ENCODE results near the gene CNIH2.

The CNIH2 gene

DNA sequence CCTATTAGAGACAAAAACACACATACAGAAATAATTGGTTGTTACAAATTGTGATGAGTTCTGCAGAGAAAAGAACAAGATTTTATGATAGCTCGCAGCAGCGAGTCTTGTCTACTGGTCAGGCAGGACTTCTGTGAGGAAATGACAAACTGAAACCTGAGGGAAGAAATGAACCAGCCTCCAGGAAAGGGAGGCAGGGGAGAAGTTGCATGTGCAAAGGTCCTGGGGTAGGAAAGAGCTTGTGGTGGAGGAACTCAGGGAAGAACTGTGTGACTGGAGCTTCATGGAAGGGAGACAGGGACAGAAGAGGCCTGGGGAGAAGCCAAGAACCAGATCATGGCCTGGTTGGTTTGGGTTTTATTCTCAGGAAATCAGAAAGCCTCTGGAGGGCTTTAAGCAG is 18.8 kb upstream of the CNIH2 start:
- no peak for DNase-seq (ENCODE audit: low read depth in 2 of 2)

DNA sequence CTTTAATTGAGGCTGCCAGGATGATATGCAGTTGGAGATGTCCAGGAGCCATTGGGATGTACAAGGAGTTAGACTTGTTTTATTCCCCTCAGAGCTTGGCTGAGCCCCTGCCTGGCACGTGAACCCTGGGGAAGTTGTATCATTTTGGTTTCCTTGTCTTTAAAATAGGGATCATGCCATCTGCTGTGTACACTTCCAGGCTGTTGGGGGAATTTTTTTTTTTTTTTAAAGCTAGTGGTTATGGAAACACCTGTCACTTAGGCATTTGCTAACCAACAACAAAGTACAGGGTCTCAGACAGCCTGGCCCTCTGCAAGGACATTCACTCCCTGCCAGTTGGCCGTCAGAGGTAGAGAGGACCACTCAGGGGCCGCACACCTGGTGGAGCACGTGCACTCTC is 18.0 kb upstream of the CNIH2 start:
- DNase-seq (ENCODE audit: low read depth in 2 of 2) = no peak

DNA sequence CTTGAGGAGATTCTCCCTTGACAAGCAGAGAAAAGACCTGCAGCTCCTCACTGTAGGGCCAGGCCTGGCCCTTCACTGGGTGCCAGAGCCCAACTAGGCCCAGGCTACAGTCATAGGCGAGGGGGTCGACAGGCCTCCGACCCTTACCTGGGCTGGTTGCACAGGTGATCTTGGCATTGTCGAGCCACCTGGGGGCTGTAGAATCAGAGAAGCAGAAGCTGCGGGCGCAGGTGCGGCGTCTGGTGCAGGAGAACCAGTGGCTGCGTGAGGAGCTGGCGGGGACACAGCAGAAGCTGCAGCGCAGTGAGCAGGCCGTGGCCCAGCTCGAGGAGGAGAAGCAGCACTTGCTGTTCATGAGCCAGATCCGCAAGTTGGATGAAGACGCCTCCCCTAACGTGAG is 16.4 kb upstream of the CNIH2 start:
- no peak for DNase-seq (ENCODE audit: low read depth in 2 of 2)

DNA sequence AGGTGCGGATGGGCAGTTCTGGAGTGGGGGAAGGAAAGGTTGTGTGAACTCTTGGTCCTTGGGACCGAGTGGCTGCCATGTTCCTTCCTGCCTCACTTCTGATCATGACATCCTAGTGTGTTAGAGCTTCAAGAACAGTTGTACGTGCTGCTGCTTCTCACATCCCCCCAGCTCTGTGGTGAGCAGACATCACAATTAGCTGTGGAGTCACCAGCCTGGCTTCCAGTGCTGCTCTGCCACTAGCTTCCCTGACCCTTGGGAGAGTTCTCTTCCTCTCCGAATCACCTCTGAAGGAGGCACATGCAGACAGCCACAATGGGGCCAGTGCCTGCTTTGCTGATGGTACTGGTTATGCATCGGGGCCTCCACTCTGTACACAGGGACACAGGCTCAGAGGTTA is 15.8 kb upstream of the CNIH2 start:
- DNase-seq (ENCODE audit: low read depth in 2 of 2) = no peak

DNA sequence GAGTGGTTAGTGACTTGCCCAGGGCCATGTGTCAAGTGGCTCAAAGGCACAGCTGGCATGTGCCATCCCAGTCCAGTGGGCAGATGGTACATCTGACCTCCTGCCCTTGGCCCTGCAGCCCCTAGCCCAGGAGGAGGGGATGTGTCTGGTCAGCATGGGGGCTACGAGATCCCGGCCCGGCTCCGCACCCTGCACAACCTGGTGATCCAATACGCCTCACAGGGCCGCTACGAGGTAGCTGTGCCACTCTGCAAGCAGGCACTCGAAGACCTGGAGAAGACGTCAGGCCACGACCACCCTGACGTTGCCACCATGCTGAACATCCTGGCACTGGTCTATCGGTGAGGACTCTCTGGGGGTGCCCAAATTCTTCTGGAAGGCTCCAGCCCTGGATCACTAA is 15.3 kb upstream of the CNIH2 start:
- no peak for DNase-seq (ENCODE audit: low read depth in 2 of 2)

DNA sequence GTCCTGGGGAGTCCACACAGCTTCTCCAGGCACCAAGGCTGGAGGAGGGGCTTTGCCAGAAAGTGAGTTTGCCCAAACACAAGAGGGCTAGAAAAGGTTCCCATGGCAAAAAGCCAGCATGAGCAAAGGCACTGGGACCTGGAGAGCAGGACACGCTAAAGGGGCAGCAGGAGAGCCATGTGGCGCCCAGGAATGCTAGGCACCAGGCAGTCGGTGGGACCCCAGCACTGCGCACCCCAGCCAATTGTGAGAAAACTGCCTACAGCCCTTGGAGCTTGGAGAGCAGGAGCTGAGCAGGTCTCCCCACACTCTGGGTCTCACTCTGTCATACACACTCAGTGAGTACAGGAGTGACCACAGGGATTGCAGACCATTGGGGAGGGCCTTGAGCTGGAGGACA is 14.7 kb upstream of the CNIH2 start:
- no peak for DNase-seq (ENCODE audit: low read depth in 2 of 2)

DNA sequence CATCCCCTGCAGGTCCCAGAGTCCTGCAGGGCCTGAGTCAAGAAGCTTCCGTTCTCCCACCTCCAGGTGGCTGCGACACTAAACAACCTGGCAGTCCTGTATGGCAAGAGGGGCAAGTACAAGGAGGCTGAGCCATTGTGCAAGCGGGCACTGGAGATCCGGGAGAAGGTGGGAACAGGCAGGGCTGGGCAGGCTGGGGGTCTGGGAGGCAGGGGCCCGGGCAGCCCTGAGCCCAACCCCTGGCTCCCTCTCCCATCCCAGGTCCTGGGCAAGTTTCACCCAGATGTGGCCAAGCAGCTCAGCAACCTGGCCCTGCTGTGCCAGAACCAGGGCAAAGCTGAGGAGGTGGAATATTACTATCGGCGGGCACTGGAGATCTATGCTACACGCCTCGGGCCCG is 14.2 kb upstream of the CNIH2 start:
- no peak for DNase-seq (ENCODE audit: low read depth in 2 of 2)

DNA sequence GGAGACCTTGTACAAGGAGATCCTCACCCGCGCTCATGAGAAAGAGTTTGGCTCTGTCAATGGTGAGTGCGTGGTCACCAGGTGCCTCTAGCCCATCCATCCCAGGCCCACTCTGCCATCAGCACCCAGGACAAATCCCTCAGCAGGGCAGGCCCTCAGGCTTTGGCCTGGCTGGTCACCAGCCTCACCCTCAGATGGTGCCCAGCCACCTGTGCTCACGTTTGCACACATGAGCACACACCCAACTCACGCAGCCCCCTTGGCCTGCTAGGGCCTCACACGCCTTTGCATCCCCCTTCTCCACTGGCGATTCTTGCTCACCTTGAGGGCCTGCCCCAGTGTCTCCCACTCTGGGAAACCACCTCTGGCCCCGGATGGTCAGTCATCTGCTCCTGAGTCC is 13.6 kb upstream of the CNIH2 start:
- DNase-seq (ENCODE audit: low read depth in 2 of 2) = no peak

DNA sequence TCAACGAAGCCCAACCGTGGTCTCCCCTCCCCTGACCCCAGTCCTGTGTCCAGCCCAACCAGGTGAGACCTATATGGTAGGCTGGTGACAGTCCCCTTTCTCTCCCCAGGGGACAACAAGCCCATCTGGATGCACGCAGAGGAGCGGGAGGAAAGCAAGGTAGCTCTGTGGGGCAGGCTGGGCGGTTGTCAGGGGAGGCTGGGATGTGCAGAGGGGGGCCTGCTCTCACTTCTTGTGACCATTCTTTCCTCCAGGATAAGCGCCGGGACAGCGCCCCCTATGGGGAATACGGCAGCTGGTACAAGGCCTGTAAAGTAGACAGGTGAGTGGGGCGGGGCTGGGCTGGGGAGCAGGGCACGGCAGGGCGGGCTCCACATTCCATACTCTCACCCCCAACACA is 13.1 kb upstream of the CNIH2 start:
- no peak for DNase-seq (ENCODE audit: low read depth in 2 of 2)

DNA sequence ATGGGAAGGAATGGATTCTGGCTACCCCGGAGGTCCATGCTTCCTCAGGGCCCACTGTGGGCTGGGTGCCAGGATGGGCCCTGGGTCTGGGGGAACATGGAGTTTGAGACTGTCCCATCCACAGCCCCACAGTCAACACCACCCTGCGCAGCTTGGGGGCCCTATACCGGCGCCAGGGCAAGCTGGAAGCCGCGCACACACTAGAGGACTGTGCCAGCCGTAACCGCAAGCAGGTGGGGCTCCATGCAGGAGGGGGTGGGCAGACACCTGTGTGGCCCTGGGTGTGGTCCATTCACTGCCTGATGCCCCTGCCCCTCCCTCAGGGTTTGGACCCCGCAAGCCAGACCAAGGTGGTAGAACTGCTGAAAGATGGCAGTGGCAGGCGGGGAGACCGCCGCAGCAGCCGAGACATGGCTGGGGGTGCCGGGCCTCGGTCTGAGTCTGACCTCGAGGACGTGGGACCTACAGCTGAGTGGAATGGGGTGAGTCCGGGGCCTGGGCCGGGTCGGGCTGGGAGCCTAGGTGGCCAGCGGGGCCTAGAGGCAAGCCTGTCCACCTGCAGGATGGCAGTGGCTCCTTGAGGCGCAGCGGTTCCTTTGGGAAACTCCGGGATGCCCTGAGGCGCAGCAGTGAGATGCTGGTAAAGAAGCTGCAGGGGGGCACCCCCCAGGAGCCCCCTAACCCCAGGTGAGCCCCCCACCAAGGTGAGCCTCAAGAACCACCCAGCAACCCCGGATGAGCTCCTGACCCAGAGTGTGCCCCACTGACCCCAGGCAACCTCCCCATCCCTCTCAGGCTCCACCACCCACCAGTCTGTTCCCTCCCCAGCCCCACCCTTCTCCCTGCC is 12.2 kb upstream of the CNIH2 start:
- DNase-seq (ENCODE audit: low read depth in 2 of 2) = no peak

DNA sequence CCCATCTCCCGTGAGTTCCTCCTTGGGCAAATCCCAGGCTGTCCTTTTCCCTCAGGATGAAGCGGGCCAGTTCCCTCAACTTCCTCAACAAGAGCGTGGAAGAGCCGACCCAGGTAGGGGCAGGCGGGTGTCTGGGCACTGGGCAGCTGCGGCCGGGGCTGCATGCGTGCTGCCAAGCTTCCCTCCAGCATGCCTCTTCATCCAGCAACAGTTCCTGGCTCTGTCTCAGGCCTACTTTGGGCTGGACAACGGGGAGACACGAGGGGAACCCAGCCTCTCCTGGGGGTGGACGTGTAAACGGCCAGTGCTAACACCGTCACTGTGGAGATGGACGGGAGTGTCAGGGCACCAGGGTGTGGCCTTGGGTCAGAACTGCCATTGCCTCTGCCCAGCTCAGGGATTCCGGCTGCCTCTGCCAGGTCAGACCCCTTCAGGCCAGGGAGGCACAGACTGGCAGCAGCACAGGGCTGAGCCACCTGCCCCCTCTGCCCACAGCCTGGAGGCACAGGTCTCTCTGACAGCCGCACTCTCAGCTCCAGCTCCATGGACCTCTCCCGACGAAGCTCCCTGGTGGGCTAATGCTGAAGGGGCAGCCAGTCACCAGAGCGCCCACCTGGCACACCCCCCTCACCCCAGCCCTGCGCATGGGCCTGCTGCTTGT is 11.5 kb upstream of the CNIH2 start:
- DNase-seq (ENCODE audit: low read depth in 2 of 2) = no peak

DNA sequence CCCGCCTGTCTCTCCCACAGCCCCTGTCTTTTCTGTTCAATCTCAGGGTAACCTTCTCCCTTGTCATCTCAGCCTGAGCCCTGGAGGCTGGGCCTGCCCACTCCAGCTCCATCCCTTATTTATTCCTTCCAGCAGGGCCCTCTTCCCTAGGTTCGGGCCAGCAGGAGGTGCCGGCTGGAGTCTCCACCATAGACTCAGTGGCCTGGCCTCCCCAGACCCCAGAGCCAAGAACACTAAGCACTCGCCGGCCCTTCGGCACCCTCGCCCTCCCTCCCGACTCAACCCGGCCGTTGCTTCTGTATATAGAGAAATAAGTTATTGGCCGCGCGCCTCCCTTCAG is 11.0 kb upstream of the CNIH2 start:
- no peak for DNase-seq (ENCODE audit: low read depth in 2 of 2)

DNA sequence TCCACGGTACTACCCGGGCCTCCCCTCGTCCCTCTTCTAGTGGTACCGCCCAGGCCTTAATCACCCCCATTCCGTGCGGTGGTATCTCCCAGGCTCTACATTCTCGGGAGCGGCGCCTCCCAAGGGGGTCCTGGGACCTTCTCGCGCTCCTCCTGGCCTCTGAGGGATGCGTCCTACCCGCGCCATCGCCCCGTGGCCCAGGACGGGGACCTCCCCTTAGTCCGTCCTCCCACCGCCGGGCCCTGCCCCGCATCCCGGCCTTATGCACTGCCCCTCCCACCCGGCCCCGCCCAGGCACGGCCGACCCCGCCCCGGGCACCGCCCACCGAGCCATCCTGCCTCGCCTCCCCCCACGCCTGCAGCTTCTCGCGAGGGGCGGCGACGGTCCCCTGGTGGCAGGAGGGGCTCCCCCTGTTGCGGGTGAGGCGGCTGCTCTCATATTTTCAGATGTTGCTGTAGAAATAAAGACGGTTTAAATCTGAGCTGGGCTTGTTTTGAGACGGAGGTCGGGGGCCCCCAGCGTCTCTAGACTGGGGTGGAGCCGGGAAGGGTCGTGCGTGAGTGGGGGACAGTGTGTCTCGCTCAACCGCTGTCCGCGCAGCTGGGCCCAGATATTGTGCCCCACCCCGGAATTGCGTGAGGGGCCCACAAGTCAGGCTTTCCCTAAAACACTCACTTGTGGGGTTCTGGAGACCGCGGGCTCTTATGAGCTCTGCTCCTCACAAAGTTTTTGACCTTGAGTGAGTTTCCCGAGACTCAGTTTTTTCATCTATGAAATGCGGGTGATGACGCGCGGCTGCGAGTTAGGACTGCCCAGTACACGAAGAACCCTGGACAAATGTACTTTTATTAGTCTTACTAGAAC is 10.4 kb upstream of the CNIH2 start:
- peak; percentile 70 to 73 for DNase-seq (ENCODE audit: low read depth in 2 of 2)

DNA sequence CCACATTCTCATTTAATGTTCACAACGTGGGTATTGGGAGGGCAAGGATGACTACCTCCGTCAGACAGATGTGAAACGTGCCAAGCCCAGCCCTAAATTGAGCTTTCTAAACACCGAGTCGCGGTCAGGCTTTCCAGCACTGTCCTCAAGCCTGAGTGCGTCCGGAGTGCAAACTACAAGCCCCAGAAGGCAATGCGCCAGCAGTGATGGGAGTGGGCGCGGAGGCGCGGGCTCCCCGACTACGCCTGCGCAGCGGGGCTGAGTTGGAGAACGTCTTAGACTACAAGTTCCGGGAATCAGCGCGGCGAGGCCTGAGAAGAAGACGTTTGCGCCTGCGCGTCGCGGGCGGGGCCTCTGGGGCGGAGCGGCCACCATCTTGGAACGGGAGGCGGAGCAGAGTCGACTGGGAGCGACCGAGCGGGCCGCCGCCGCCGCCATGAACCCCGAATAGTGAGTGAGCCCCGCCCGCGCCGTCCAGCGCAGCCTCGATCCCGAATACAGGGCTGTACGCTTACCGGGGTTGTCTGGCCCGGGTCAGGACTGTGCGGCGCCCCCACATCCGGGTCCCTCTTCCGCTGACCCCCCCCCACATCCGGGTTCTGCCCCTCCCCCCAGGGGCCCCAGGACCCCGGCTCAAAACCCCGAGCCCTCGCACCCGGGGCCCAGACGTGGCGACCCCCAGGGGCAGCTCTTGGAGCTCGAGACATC is 9.6 kb upstream of the CNIH2 start, which contains the start of gene RAB1B:
Gene RAB1B, plus strand, starts transcription at position 396 of the 708 bp plus-strand sequence. Its CDS starts 41 bp downstream, at position 437.
- peak; percentile 100 for DNase-seq (ENCODE audit: low read depth in 2 of 2)

DNA sequence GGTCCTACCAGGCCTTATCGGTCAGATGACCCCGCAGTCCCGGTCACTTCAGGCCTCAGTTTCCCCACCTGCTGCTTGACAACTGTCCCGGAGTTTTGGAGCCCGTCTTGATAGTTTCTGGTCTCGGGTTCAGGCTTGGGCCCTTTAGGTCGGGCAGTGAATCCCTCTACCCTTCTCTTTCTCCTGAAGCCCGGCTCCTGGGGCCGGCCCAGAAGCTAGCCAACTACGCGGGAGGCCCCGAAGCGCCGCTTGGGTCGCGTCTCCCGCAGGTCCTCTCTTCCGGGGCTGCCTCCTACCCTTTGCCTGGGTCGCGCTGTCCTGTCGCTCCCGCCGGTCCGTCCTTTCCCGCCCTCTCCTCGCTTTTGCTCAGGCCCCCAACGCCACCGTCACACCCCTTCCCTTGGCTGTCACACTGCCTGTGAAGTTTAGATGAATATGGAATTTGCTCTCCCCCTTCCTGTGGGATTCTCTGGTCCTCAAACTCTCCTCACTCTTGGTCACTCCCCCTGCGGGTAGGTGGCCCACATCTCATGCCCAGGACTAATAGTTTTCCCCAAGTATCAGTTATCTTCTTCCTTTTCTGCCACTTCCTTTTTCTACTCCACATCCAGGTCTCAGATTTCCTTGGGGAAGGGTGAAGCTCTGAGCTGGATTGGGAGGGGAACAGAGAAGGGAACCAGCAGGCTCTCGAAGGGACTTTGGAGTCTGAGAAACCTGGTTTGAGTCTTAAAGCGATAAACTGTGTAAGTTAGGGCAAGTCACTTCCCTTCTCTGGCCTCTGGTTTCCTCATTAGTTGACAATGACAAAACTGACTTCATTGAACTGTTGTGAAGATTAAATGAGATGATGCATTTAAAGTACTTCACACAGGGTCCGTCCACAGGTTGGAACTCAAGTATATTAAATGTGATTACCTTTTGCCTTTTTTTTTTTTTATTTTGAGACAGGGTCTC is 8.7 kb upstream of the CNIH2 start:
- DNase-seq (ENCODE audit: low read depth in 2 of 2) = no peak

DNA sequence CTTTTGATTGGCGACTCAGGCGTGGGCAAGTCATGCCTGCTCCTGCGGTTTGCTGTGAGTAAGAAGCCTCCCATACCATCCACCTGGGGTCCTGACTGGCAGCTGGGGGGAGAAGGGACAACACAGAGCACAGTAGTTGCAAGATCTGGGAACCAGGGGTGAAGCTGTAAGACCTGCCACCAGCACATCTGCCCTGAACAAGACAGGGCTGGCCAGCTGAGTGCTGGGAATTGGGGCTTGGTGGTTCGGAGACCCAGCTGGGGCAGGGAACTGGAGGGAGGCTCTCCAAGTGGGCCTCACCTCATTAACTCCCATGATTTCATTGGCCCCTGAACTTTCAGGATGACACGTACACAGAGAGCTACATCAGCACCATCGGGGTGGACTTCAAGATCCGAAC is 6.2 kb upstream of the CNIH2 start:
- DNase-seq (ENCODE audit: low read depth in 2 of 2) = no peak

DNA sequence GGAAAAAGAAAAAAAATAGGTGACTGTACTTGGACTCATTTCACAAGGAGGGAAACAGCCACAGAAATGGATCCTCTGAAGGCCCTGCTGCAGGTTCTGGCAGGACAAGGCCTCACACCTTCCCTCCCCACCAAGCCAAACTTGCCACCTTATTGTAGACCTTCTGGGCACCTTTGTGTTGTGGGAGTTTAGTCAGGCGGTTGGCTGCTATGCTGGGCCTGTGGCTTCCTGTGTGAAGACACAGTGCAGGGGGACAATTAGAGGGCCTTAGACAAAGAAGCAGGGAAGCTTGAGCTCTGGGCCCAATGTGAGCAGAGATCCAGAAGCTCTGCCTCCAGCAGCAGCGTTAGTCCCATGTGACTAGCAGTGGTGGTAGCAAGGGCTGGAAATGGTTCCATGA is 5.4 kb upstream of the CNIH2 start:
- DNase-seq (ENCODE audit: low read depth in 2 of 2) = no peak

DNA sequence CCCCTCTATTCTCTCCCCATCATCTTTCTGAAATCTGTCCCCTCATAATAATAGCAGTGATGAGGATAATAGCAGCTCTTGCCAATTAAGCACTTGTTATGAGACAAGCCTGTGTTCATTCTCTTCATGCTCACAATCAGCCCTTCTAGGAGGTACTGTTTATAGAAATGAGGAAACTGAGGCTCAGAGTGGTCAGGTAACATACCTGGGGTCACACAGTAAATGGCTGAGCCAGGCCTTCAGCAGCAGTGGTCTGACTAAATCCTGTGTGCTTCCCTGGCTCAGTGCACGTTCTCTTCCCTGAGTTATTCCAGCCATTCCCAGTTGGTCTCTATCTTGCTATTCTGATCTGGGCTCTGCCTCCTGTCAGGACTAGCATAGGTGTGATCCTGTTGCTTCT is 3.8 kb upstream of the CNIH2 start:
- DNase-seq (ENCODE audit: low read depth in 2 of 2) = no peak

DNA sequence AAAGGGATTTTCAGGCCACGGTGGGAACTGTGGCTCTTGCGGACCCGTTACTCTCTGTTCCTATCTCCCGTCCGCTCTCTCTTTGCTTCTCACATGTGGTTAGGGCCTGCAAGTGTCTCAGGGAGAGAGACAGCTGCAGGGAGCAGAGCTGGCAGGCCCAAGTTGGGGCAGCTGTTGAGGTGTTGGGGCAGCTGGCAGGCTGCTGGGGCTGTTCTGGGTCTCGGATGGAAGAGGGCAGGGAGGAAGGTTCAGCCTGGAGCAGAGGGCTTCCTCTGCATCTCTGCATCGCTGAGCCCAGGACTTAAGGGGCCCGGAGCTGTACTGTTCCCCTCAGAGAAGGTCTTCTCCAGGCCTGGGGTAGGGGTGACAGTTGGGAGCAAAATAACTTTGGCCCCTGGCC is 2.6 kb upstream of the CNIH2 start:
- DNase-seq (ENCODE audit: low read depth in 2 of 2) = no peak

DNA sequence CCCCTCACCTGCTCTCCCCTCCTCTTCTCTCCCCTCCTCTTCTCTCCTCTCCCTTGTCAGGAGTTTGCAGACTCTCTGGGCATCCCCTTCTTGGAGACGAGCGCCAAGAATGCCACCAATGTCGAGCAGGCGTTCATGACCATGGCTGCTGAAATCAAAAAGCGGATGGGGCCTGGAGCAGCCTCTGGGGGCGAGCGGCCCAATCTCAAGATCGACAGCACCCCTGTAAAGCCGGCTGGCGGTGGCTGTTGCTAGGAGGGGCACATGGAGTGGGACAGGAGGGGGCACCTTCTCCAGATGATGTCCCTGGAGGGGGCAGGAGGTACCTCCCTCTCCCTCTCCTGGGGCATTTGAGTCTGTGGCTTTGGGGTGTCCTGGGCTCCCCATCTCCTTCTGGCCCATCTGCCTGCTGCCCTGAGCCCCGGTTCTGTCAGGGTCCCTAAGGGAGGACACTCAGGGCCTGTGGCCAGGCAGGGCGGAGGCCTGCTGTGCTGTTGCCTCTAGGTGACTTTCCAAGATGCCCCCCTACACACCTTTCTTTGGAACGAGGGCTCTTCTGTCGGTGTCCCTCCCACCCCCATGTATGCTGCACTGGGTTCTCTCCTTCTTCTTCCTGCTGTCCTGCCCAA is 1.9 kb upstream of the CNIH2 start:
- DNase-seq (ENCODE audit: low read depth in 2 of 2) = no peak

Measured in activated CD8-positive, alpha-beta memory T cell treated with anti-CD3 and anti-CD28 coated beads for 4 hours (primary cell).